ENCODE results near the gene CD22.
"Not testable (repeated sequence)": the region's sequence is repeated elsewhere in the genome, so short reads cannot be mapped to it uniquely, and the experiment has no call there.

CD22 gene

GRCh38 chr19:35345671-35346111 is 16.7 kb downstream of the CD22 start:
- no peak for DNase-seq

GRCh38 chr19:35346193-35347052 is 17.4 kb downstream of the CD22 start:
- DNase-seq, result no peak

GRCh38 chr19:35347171-35347929 is 18.4 kb downstream of the CD22 start, which contains the start of gene FFAR1:
Gene FFAR1 (plus strand): TSS chr19:35347902. CDS start chr19:35351552, 3,650 bp downstream.
- no peak for DNase-seq

- DNase-seq, result no peak
Observed at GRCh38 chr19:35347930-35348298, 18.9 kb downstream of the CD22 start.

- no peak for DNase-seq
Observed at GRCh38 chr19:35348911-35349611, 20.1 kb downstream of the CD22 start.

- no peak for DNase-seq
Observed at GRCh38 chr19:35349614-35350521, 20.9 kb downstream of the CD22 start.

GRCh38 chr19:35350591-35350990 is 21.6 kb downstream of the CD22 start:
- DNase-seq, result no peak

GRCh38 chr19:35351411-35352176 is 22.6 kb downstream of the CD22 start:
- no peak for DNase-seq

- no peak for DNase-seq
Observed at GRCh38 chr19:35352177-35352447, 23.1 kb downstream of the CD22 start.

- peak; percentile 27 for DNase-seq
Observed at GRCh38 chr19:35352448-35353304, 23.7 kb downstream of the CD22 start.

GRCh38 chr19:35353635-35354034 is 24.6 kb downstream of the CD22 start:
- no peak for DNase-seq

GRCh38 chr19:35354898-35355297 is 25.9 kb downstream of the CD22 start:
- DNase-seq, result no peak

GRCh38 chr19:35355791-35356460 is 26.9 kb downstream of the CD22 start:
- no peak for DNase-seq

- no peak for DNase-seq
Observed at GRCh38 chr19:35357867-35358573, 29.0 kb downstream of the CD22 start, which contains the start of gene FFAR3. Gene FFAR3 (plus strand): TSS chr19:35358460. CDS start chr19:35358891, 431 bp downstream.

- not testable (repeated sequence) for DNase-seq
Observed at GRCh38 chr19:35358834-35359233, 29.8 kb downstream of the CD22 start.

GRCh38 chr19:35359395-35359794 is 30.4 kb downstream of the CD22 start:
- DNase-seq, result not testable (repeated sequence)

GRCh38 chr19:35360081-35360480 is 31.1 kb downstream of the CD22 start:
- not testable (repeated sequence) for DNase-seq

- DNase-seq, result no peak
Observed at GRCh38 chr19:35360880-35361420, 32.0 kb downstream of the CD22 start.

Data from NCI-H510A treated with DMSO at 0.1 percent for 48 hours (cell line).